GM19397 (cell line): ENCODE measurements around the gene SIK3.

Experiments used
- ATAC-seq: cut with Tn5 transposase; IDR thresholded peaks from one replicate; pipeline ENCODE4 v1.9.1; 2021; ENCODE audit warnings: mild to moderate bottlenecking, moderate library complexity; ENCODE audit not compliant: unreplicated experiment

SIK3 gene

GRCh38 chr11:117080370-117080769 lies 17.9 kb downstream of the SIK3 start:
- no peak for ATAC-seq

GRCh38 chr11:117076941-117077691 lies 21.1 kb downstream of the SIK3 start:
- no peak for ATAC-seq

- no peak for ATAC-seq
Measured at GRCh38 chr11:117075186-117075585, 23.0 kb downstream of the SIK3 start.

- ATAC-seq: no peak
Measured at GRCh38 chr11:117074119-117074518, 24.1 kb downstream of the SIK3 start.

- no peak for ATAC-seq
Measured at GRCh38 chr11:117073539-117073938, 24.7 kb downstream of the SIK3 start.

GRCh38 chr11:117072517-117073461 lies 25.4 kb downstream of the SIK3 start:
- no peak for ATAC-seq

GRCh38 chr11:117071344-117071787 lies 26.9 kb downstream of the SIK3 start:
- no peak for ATAC-seq

- ATAC-seq: no peak
Measured at GRCh38 chr11:117070016-117070415, 28.2 kb downstream of the SIK3 start.

GRCh38 chr11:117068303-117068860 lies 29.8 kb downstream of the SIK3 start:
- ATAC-seq: no peak

GRCh38 chr11:117066959-117067358 lies 31.3 kb downstream of the SIK3 start:
- no peak for ATAC-seq

- no peak for ATAC-seq
Measured at GRCh38 chr11:117064275-117064674, 34.0 kb downstream of the SIK3 start.

- ATAC-seq: no peak
Measured at GRCh38 chr11:117062498-117062897, 35.7 kb downstream of the SIK3 start.

GRCh38 chr11:117061256-117061655 lies 37.0 kb downstream of the SIK3 start:
- no peak for ATAC-seq

GRCh38 chr11:117059611-117060148 lies 38.5 kb downstream of the SIK3 start:
- no peak for ATAC-seq

GRCh38 chr11:117058761-117059261 lies 39.4 kb downstream of the SIK3 start:
- ATAC-seq: no peak

- ATAC-seq: no peak
Measured at GRCh38 chr11:117057727-117058126, 40.5 kb downstream of the SIK3 start.

- ATAC-seq: no peak
Measured at GRCh38 chr11:117057317-117057716, 40.9 kb downstream of the SIK3 start.

GRCh38 chr11:117055469-117055868 lies 42.8 kb downstream of the SIK3 start:
- ATAC-seq: no peak

- no peak for ATAC-seq
Measured at GRCh38 chr11:117054382-117054781, 43.8 kb downstream of the SIK3 start.

- ATAC-seq: no peak
Measured at GRCh38 chr11:117052196-117053149, 45.8 kb downstream of the SIK3 start.
